ENCODE results near the gene SERPINB10.

DNA sequence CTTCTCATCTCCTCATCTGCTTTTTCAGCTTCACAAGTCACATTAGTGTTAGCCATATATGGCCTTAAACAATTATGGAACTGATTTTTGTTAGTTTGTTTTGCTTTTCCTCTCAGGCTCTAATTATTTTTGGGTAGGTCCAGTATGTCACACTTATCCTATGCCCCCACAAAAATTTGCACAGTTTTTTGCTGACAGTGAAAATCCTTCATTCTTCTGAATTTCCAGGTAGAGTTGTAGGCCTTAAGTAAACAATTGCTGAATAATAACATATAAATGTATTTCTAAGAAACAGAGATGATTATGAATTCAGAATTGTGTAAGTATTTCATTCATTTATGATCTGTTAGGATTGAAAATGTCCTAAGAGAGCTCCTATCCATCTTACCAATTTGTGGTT, 8.6 kb upstream of the SERPINB10 start:
- TF ChIP-seq, protein P1, sequence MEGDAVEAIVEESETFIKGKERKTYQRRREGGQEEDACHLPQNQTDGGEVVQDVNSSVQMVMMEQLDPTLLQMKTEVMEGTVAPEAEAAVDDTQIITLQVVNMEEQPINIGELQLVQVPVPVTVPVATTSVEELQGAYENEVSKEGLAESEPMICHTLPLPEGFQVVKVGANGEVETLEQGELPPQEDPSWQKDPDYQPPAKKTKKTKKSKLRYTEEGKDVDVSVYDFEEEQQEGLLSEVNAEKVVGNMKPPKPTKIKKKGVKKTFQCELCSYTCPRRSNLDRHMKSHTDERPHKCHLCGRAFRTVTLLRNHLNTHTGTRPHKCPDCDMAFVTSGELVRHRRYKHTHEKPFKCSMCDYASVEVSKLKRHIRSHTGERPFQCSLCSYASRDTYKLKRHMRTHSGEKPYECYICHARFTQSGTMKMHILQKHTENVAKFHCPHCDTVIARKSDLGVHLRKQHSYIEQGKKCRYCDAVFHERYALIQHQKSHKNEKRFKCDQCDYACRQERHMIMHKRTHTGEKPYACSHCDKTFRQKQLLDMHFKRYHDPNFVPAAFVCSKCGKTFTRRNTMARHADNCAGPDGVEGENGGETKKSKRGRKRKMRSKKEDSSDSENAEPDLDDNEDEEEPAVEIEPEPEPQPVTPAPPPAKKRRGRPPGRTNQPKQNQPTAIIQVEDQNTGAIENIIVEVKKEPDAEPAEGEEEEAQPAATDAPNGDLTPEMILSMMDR (IDR thresholded peaks at IDR 0.05; ENCODE audit: poor library complexity): no peak
- no peak for TF ChIP-seq EZH2phosphoT487 (IDR thresholded peaks at IDR 0.05; ENCODE audit: low read depth, severe bottlenecking, unreplicated experiment)
- TF ChIP-seq EZH2 (IDR thresholded peaks at IDR 0.05; ENCODE audit: borderline replicate concordance): no peak

Data from hepatocyte (in vitro differentiated cells).